Measurements from ENCODE around the gene CD46.
A peak's percentile ranks its signal among the peaks of the same experiment; 100 is the strongest.

Gene CD46

DNA sequence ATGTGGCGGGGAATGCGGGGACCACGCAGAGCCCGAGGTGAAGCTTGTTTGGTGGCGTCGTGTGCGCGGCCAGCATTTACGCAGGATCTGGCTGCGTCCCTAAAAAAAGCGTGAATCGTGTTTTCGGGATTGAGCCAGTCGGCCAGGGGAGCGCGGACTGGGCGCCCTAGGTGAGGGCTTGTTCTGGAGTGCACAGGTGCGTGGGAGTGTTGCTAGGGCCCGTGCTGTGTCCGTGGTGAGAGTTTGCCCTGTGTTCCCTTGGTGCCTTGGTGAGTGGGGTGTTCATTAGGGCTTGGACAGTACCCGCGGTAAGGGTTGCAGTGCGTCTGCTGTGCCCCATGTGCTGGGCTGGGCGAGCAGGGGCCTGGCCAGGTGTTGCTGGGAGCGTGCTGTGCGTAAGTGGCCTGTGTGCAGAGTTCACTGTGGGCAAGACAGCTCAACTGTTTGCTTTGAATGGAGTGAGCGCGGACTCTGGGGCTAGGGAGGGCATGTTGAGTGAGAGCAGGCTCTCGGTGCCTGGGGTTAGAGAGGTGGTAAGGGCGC lies 673 bp downstream of the CD46 start:
- Histone ChIP-seq H4K12ac (ENCODE audit: low read depth, low read length) (peak overlapping the region; percentile 9), H3K27ac (ENCODE audit: low read depth, low read length) (peak overlapping the region; percentile 88), H3K4ac (ENCODE audit: low read depth, low read length) (peak overlapping the region; percentile 49), H3K4me2 (ENCODE audit: low read length) (peak overlapping the region; percentile 92), H2BK12ac (ENCODE audit: low read length) (peak overlapping the region; percentile 19), H3K36me3 (ENCODE audit: control insufficient read depth in 1 of 2, insufficient read depth in 2 of 2, low read length in 2 of 2) (no peaks in the 10 kb centered on the region), H2AK5ac (ENCODE audit: low read length) (peak overlapping the region; percentile 65), H3K79me2 (ENCODE audit: control insufficient read depth, insufficient read depth, low read length, poor library complexity) (peaks cover 17% of the 10 kb centered on the region), H2BK5ac (ENCODE audit: low read depth, low read length, poor library complexity) (peak overlapping the region; percentile 86), H3K18ac (ENCODE audit: low read length) (peak overlapping the region; percentile 88), H3K23ac (ENCODE audit: low read length) (no peak overlapping the region), H2BK120ac (ENCODE audit: insufficient read depth, low read length, poor library complexity) (peak overlapping the region; percentile 79), H4K8ac (ENCODE audit: low read depth, low read length) (peak overlapping the region; percentile 87), H2AFZ (ENCODE audit: insufficient read depth, low read length, poor library complexity) (peak overlapping the region; percentile 88), H3K9me3 (ENCODE audit: insufficient read depth, low read depth, low read length) (no peaks in the 10 kb centered on the region), H3K9ac (ENCODE audit: low read length) (peak overlapping the region; percentile 81), H4K91ac (ENCODE audit: low read depth, low read length) (peak overlapping the region; percentile 85), H3K14ac (ENCODE audit: low read length) (peak overlapping the region; percentile 85), H3K27me3 (ENCODE audit: insufficient read depth, low read length) (no peaks in the 10 kb centered on the region), H3K4me1 (ENCODE audit: control insufficient read depth in 1 of 2, insufficient read depth in 2 of 2, low read length in 2 of 2) (peaks cover 3 to 14% of the 10 kb centered on the region in 2 experiments), H3K4me3 (ENCODE audit: low read depth, low read length) (peak overlapping the region; percentile 89), H3K79me1 (ENCODE audit: low read length) (peaks cover 14% of the 10 kb centered on the region)
- peak; percentile 60 to 69 for DNase-seq
- no CpG with 5 or more reads among the region's 30 CpGs for WGBS (ENCODE audit: extremely low coverage, insufficient coverage, insufficient read length)

DNA sequence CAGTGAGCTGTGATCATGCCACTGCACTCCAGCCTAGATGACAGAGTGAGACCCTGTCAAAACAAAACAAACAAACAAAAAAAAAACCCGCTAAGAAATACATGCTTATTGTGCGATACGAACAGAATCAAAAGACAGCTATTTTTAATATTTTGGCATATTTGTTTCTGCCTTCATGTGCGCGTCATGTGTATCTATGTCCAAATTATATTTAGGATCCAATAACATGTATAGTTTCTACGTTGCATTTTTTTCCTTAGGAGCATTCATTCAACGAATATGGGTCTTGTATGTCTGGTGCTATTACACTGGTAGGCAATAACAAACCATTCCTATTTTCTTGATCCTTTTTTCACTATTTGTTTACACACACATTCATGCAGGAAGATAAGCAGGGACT lies 1.8 kb downstream of the CD46 start:
- Histone ChIP-seq H2AK5ac (ENCODE audit: low read length) (no peak overlapping the region), H2BK5ac (ENCODE audit: low read depth, low read length, poor library complexity) (no peak overlapping the region)

DNA sequence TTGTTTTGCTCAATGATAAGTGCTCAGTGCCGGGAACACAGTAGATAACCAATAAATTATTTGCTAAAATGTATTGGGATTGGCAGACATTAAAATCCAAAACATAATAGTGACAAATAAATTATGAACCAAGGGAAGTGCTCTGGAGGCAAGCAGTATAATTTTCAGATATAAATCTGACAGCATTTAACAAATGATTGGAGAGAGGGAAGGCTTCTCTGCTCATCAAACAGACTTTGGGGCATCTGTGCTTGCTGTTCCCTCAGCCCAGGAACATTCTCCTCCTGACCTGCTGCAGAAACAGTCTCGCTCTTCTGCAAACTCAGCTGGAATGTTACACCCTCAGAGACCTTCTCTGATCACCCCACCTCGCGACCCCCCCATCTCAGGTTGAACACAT lies 2.2 kb downstream of the CD46 start:
- H3K9ac ChIP-seq (ENCODE audit: low read length) = no peak overlapping the region

More for the DNA sequence above, 1.8 kb downstream of the CD46 start:
- Histone ChIP-seq H4K8ac (ENCODE audit: low read depth, low read length) (no peak overlapping the region), H2BK120ac (ENCODE audit: insufficient read depth, low read length, poor library complexity) (no peak overlapping the region), H3K36me3 (ENCODE audit: control insufficient read depth in 1 of 2, insufficient read depth in 2 of 2, low read length in 2 of 2) (no peaks in the 10 kb centered on the region), H3K27me3 (ENCODE audit: insufficient read depth, low read length) (no peaks in the 10 kb centered on the region), H3K4me3 (ENCODE audit: low read depth, low read length) (no peak overlapping the region), H4K91ac (ENCODE audit: low read depth, low read length) (no peak overlapping the region), H2BK12ac (ENCODE audit: low read length) (no peak overlapping the region), H3K79me1 (ENCODE audit: low read length) (peaks cover 14% of the 10 kb centered on the region), H3K4me1 (ENCODE audit: control insufficient read depth in 1 of 2, insufficient read depth in 2 of 2, low read length in 2 of 2) (peaks cover 3 to 14% of the 10 kb centered on the region in 2 experiments), H3K9ac (ENCODE audit: low read length) (no peak overlapping the region), H3K27ac (ENCODE audit: low read depth, low read length) (no peak overlapping the region), H3K79me2 (ENCODE audit: control insufficient read depth, insufficient read depth, low read length, poor library complexity) (peaks cover 17% of the 10 kb centered on the region), H3K18ac (ENCODE audit: low read length) (no peak overlapping the region), H3K9me3 (ENCODE audit: insufficient read depth, low read depth, low read length) (no peaks in the 10 kb centered on the region), H2AFZ (ENCODE audit: insufficient read depth, low read length, poor library complexity) (no peak overlapping the region), H4K12ac (ENCODE audit: low read depth, low read length) (no peak overlapping the region), H3K14ac (ENCODE audit: low read length) (no peak overlapping the region), H3K23ac (ENCODE audit: low read length) (no peak overlapping the region), H3K4ac (ENCODE audit: low read depth, low read length) (peak overlapping the region; percentile 90), H3K4me2 (ENCODE audit: low read length) (peak overlapping the region; percentile 65)
- no peak for DNase-seq
- no CpG with 5 or more reads among the region's 7 CpGs for WGBS (ENCODE audit: extremely low coverage, insufficient coverage, insufficient read length)

DNA sequence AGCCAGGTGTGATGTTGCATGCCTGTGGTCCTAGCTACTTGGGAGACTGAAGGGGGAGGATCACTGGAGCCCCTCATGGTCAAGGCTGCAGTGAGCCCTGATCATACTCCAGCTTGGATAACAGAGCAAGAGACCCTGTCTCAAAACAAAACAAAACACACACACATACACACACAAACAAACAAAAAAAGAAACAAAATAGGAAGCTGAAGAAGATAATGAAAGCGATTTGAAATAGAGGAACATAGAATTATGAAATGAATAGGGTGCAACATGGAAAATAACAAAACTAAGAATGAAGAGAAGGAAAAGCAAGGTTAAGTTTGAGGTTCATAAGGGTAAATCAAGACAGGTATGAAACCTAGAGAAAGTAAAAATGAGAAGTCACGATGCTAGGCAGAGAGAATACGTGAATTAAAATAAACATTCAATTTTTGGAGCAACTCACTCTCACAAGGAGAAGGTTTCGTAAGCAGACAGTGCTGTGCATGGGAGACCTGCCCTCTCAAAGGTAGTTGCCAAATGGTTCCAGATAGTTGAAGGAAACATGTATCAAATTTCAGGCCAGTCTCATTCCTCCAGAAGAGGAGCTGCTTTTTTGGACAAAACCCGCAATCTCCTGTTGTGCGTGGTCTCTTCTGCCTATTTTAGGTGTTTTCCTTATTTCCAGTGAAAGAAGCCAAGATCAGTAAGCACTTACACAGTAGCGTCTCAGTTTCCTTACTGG lies 3.3 kb downstream of the CD46 start:
- no peak overlapping the region for H4K12ac ChIP-seq (ENCODE audit: low read depth, low read length)
- WGBS (ENCODE audit: extremely low coverage, insufficient coverage, insufficient read length) = no CpG with 5 or more reads among the region's 7 CpGs
- no peak overlapping the region for H2BK12ac ChIP-seq (ENCODE audit: low read length)

More for the DNA sequence above, 2.2 kb downstream of the CD46 start:
- no peak overlapping the region for H2BK12ac ChIP-seq (ENCODE audit: low read length)
- peaks cover 17% of the 10 kb centered on the region for H3K79me2 ChIP-seq (ENCODE audit: control insufficient read depth, insufficient read depth, low read length, poor library complexity)
- no peak overlapping the region for H3K14ac ChIP-seq (ENCODE audit: low read length)
- no peak overlapping the region for H4K91ac ChIP-seq (ENCODE audit: low read depth, low read length)
- no peak overlapping the region for H3K4me3 ChIP-seq (ENCODE audit: low read depth, low read length)
- H3K9me3 ChIP-seq (ENCODE audit: insufficient read depth, low read depth, low read length) = no peaks in the 10 kb centered on the region
- no peak overlapping the region for H2BK120ac ChIP-seq (ENCODE audit: insufficient read depth, low read length, poor library complexity)
- WGBS (ENCODE audit: extremely low coverage, insufficient coverage, insufficient read length) = no CpG with 5 or more reads among the region's 4 CpGs
- peak overlapping the region; percentile 8 for H3K4ac ChIP-seq (ENCODE audit: low read depth, low read length)
- DNase-seq = no peak
- no peak overlapping the region for H2BK5ac ChIP-seq (ENCODE audit: low read depth, low read length, poor library complexity)
- peaks cover 0 to under 1% of the 10 kb centered on the region in 2 experiments for H3K36me3 ChIP-seq (ENCODE audit: control insufficient read depth in 1 of 2, insufficient read depth in 2 of 2, low read length in 2 of 2)
- no peak overlapping the region for H3K23ac ChIP-seq (ENCODE audit: low read length)
- H3K18ac ChIP-seq (ENCODE audit: low read length) = no peak overlapping the region
- H3K79me1 ChIP-seq (ENCODE audit: low read length) = peaks cover 14% of the 10 kb centered on the region
- no peak overlapping the region for H4K8ac ChIP-seq (ENCODE audit: low read depth, low read length)
- no peaks in the 10 kb centered on the region for H3K27me3 ChIP-seq (ENCODE audit: insufficient read depth, low read length)
- H4K12ac ChIP-seq (ENCODE audit: low read depth, low read length) = no peak overlapping the region
- no peak overlapping the region for H2AFZ ChIP-seq (ENCODE audit: insufficient read depth, low read length, poor library complexity)
- H2AK5ac ChIP-seq (ENCODE audit: low read length) = no peak overlapping the region
- H3K27ac ChIP-seq (ENCODE audit: low read depth, low read length) = no peak overlapping the region
- peak overlapping the region; percentile 24 for H3K4me2 ChIP-seq (ENCODE audit: low read length)
- peaks cover 3 to 14% of the 10 kb centered on the region in 2 experiments for H3K4me1 ChIP-seq (ENCODE audit: control insufficient read depth in 1 of 2, insufficient read depth in 2 of 2, low read length in 2 of 2)

More for the DNA sequence above, 3.3 kb downstream of the CD46 start:
- Histone ChIP-seq H3K27me3 (ENCODE audit: insufficient read depth, low read length) (no peaks in the 10 kb centered on the region), H3K27ac (ENCODE audit: low read depth, low read length) (no peak overlapping the region), H2AFZ (ENCODE audit: insufficient read depth, low read length, poor library complexity) (no peak overlapping the region), H3K9me3 (ENCODE audit: insufficient read depth, low read depth, low read length) (no peaks in the 10 kb centered on the region), H3K9ac (ENCODE audit: low read length) (no peak overlapping the region), H3K79me1 (ENCODE audit: low read length) (peaks cover 14% of the 10 kb centered on the region), H3K79me2 (ENCODE audit: control insufficient read depth, insufficient read depth, low read length, poor library complexity) (peaks cover 17% of the 10 kb centered on the region), H3K23ac (ENCODE audit: low read length) (no peak overlapping the region), H3K4me2 (ENCODE audit: low read length) (no peak overlapping the region), H3K4me3 (ENCODE audit: low read depth, low read length) (no peak overlapping the region), H3K18ac (ENCODE audit: low read length) (no peak overlapping the region), H2AK5ac (ENCODE audit: low read length) (no peak overlapping the region), H3K4ac (ENCODE audit: low read depth, low read length) (peak overlapping the region; percentile 93), H2BK120ac (ENCODE audit: insufficient read depth, low read length, poor library complexity) (no peak overlapping the region), H4K91ac (ENCODE audit: low read depth, low read length) (no peak overlapping the region), H3K14ac (ENCODE audit: low read length) (no peak overlapping the region), H3K36me3 (ENCODE audit: control insufficient read depth in 1 of 2, insufficient read depth in 2 of 2, low read length in 2 of 2) (peaks cover 3 to 6% of the 10 kb centered on the region in 2 experiments), H2BK5ac (ENCODE audit: low read depth, low read length, poor library complexity) (no peak overlapping the region), H3K4me1 (ENCODE audit: control insufficient read depth in 1 of 2, insufficient read depth in 2 of 2, low read length in 2 of 2) (peaks cover 3 to 14% of the 10 kb centered on the region in 2 experiments), H4K8ac (ENCODE audit: low read depth, low read length) (no peak overlapping the region)
- no peak for DNase-seq
